Retinal pigment epithelial cell (primary cell): ENCODE measurements around the gene LRCH4.
"Not testable (repeated sequence)": the region's sequence is repeated elsewhere in the genome, so short reads cannot be mapped to it uniquely, and the experiment has no call there.

Source experiments
- DNase-seq: peaks from one replicate; pipeline ENCODE4 v3.0.0-alpha.2; 2010; ENCODE audit warnings: low read depth
- H3K4me3 ChIP-seq: 2 replicates; pipeline ENCODE4 v1.5.1; 2011; ENCODE audit warnings: mild to moderate bottlenecking, low read length, control low read depth, moderate library complexity
- CTCF ChIP-seq: conservative IDR thresholded peaks from 2 replicates; pipeline ENCODE4 v1.5.1; 2011; ENCODE audit warnings: low read depth, low read length, control low read depth, inconsistent platforms

LRCH4 gene

GRCh38 chr7:100555701-100556100, 30.2 kb downstream of the LRCH4 start:
- no peak for DNase-seq
- no peak for TF ChIP-seq CTCF
- no peak overlapping the region for H3K4me3 ChIP-seq

DNA sequence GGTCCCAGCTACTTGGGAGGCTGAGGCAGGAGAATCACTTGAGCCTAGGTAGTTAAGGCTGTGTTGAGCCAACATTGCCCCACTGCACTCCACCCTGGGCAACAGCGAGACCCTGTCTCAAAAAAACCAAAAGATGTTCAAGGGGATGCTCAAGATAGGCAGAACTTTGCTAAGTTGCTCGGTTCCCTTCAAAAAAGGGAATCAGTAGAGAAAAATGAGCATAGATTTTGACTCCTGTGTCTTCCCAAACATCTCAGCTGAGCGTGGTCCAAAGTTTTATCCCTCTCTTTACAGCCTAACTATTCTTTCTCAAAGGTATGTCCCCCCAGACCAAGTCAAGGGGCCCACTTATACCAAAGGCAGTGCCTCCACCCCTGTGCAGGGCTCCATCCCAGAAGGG, 32.9 kb downstream of the LRCH4 start:
- no peak overlapping the region for H3K4me3 ChIP-seq
- TF ChIP-seq CTCF, result no peak
- DNase-seq, result no peak

DNA sequence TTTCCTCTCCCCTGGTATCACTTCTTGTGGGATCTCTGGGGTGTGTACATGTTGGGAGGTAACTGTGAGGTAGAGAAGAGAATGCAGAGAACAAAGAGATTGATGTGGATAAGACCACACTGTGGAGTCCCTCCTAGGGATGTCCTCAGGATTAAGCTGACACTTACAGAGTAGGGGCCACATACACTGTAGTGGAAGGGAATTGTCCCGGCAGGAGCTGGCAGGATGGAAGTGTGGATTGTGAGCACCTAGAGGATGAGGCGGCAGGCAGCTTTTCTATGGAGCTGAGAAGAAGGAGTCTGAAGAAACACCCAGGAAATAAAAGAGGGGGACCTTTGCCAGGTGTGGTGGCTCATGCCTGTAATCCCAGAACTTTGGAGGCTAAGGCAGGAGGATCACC, 33.4 kb downstream of the LRCH4 start:
- DNase-seq, result no peak
- no peak for TF ChIP-seq CTCF
- H3K4me3 ChIP-seq, result no peak overlapping the region

DNA sequence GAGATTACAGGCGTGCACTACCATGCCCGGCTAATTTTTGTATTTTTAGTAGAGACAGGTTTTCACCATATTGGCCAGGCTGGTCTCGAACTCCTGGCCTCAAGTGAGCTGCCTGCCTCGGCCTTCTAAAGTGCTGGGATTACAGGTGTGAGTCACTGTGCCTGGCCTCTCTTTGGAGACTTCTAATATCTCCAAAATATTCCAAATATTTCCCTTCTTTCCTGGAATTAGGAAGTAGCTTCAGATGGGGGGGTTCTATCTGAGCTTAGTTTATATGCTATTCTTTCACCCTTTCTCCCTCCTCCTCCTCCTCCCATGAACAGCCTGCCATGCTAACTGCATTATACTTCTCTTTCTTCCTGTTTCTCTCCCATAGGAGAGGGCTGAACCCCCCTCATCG, 37.5 kb downstream of the LRCH4 start:
- H3K4me3 ChIP-seq, DNase-seq: not testable (repeated sequence)

- no peak overlapping the region for H3K4me3 ChIP-seq
- DNase-seq, result no peak
- no peak for TF ChIP-seq CTCF
These were observed 38.1 kb downstream of the LRCH4 start for GRCh38 chr7:100547872-100548271.

GRCh38 chr7:100546926-100547800, 38.8 kb downstream of the LRCH4 start:
- DNase-seq, result no peak
- no peak for TF ChIP-seq CTCF
- H3K4me3 ChIP-seq, result no peak overlapping the region

GRCh38 chr7:100546129-100546925, 39.6 kb downstream of the LRCH4 start:
- DNase-seq, result no peak
- no peak for TF ChIP-seq CTCF
- H3K4me3 ChIP-seq, result no peak overlapping the region
